K562 (cell line): Measurements from ENCODE around the gene LRRC10. TPM values are rescaled to one million over a fixed set of nuclear protein-coding genes. Genes with fewer than 3 reads are reported as not detected.

Experiments
- ATAC-seq: fragments of 200-7000 bp; cut with Tn5 transposase; 3 replicates; pipeline ENCODE4 v1.9.1; 2020; ENCODE audit warnings: moderate library complexity
- BruUV-seq: library from RNA; stranded (reverse); fragments of 400-500 nt; replicated peaks from 2 replicates; lab custom pipeline; 2021; lab: Mats Ljungman, UMichigan
- CTCF ChIA-PET: fragments of 300-600 bp; formaldehyde crosslinking; extraction: SDS; loops from one replicate; lab custom pipeline; 2021; ENCODE audit warnings: low intra/inter-chr PET ratio; lab: Yijun Ruan, JAX
- POLR2A ChIA-PET: fragments of 300-600, 350-650 bp; sonication (Branson Sonifier 250); formaldehyde crosslinking; extraction: SDS; loops from one replicate; lab custom pipeline; 2021; ENCODE audit warnings: antibody characterized with exemption, inconsistent platforms; lab: Yijun Ruan, JAX
- DNase-seq, 4 experiments: peaks; one replicate each; pipeline versions ENCODE4 v3.0.0 to v3.0.0-alpha.2; 2011 to 2018; ENCODE audit warnings: low spot score in 3 of 4, mixed read lengths in 3 of 4; ENCODE audit errors: extremely low read depth in 1 of 4
- FAIRE-seq: peaks from 2 replicates; lab custom pipeline; 2011; peaks lifted over from hg19 to GRCh38; lab: Jason Lieb, UNC
- H2AFZ ChIP-seq: 2 replicates; pipeline ENCODE4 v1.6.0; 2011; ENCODE audit warnings: low read depth, low read length, control low read depth, inconsistent platforms
- H3K27ac ChIP-seq: fragments of 200-600 bp; 3 replicates; pipeline ENCODE4 v1.8.0; 2011; ENCODE audit warnings: low read depth, mild to moderate bottlenecking, control low read depth, inconsistent platforms, low read length, moderate library complexity, mixed read lengths; ENCODE audit errors: extremely low read depth
- H3K27me3 ChIP-seq, 2 experiments: fragments of 300-600 bp in 1 of 2; 2 replicates in 1 of 2; 3 replicates in 1 of 2; pipeline versions ENCODE4 v1.6.0 to v1.8.0; 2011; ENCODE audit warnings: inconsistent platforms in 2 of 2, low read length in 2 of 2, mild to moderate bottlenecking in 1 of 2, mixed read lengths in 1 of 2, moderate library complexity in 1 of 2; ENCODE audit not compliant: control insufficient read depth in 2 of 2, insufficient read depth in 2 of 2
- H3K36me3 ChIP-seq: fragments of 300-600 bp; 3 replicates; pipeline ENCODE4 v1.8.0; 2011; ENCODE audit warnings: mild to moderate bottlenecking, low read length, inconsistent platforms; ENCODE audit not compliant: control insufficient read depth, insufficient read depth
- H3K4me1 ChIP-seq, 2 experiments: fragments of 200-600 bp in 1 of 2; replicated peaks in 1 of 2; 2 replicates in 1 of 2; 3 replicates in 1 of 2; pipeline versions ENCODE4 v1.5.1 to v1.8.0; 2011; ENCODE audit warnings: inconsistent platforms in 2 of 2, low read length in 2 of 2, mild to moderate bottlenecking in 1 of 2, mixed read lengths in 1 of 2, moderate library complexity in 1 of 2; ENCODE audit not compliant: control insufficient read depth in 2 of 2, insufficient read depth in 2 of 2
- H3K4me2 ChIP-seq: 2 replicates; pipeline ENCODE4 v1.6.1; 2011; ENCODE audit warnings: low read length, control low read depth, inconsistent platforms, mixed read lengths; ENCODE audit not compliant: insufficient read depth
- H3K4me3 ChIP-seq: fragments of 200-600 bp; sonication (generic), shearing (Covaris generic); 2 replicates; pipeline ENCODE4 v1.5.1; 2016; ENCODE audit warnings: control low read depth, inconsistent platforms
- H3K79me2 ChIP-seq: fragments of 200-600 bp; 3 replicates; pipeline ENCODE4 v1.8.0; 2011; ENCODE audit warnings: low read length, inconsistent platforms; ENCODE audit not compliant: control insufficient read depth, insufficient read depth
- H3K9ac ChIP-seq, 2 experiments: 2 replicates each; pipeline versions ENCODE4 v1.6.0 to v1.6.1; 2011; ENCODE audit warnings: low read depth in 2 of 2, low read length in 2 of 2, control low read depth in 1 of 2, inconsistent platforms in 1 of 2, mild to moderate bottlenecking in 1 of 2, mixed read lengths in 1 of 2; ENCODE audit not compliant: insufficient read depth in 1 of 2
- H3K9me1 ChIP-seq: one replicate; pipeline ENCODE4 v1.6.0; 2011; ENCODE audit warnings: inconsistent platforms, mild to moderate bottlenecking, low read length, moderate library complexity; ENCODE audit not compliant: control insufficient read depth, insufficient read depth
- H3K9me3 ChIP-seq: replicated peaks from 2 replicates; pipeline ENCODE4 v1.5.1; 2011; ENCODE audit warnings: low read depth, low read length, inconsistent platforms; ENCODE audit not compliant: control insufficient read depth, insufficient read depth
- H4K20me1 ChIP-seq: replicated peaks from 2 replicates; pipeline ENCODE4 v1.6.1; 2011; ENCODE audit warnings: low read length, inconsistent platforms, mixed read lengths; ENCODE audit not compliant: control insufficient read depth, insufficient read depth
- ARHGAP35 ChIP-seq: fragments of 450-650 bp; IDR thresholded peaks from 2 replicates; pipeline ENCODE4 v1.6.1; 2018; ENCODE audit not compliant: partially characterized antibody
- CBX3 ChIP-seq, 2 experiments: IDR thresholded peaks; 1 replicate in 1 of 2; 2 replicates in 1 of 2; pipeline ENCODE4 v1.6.1; 2012; ENCODE audit warnings: inconsistent platforms in 2 of 2, low read length in 2 of 2, borderline replicate concordance in 1 of 2, control low read depth in 1 of 2
- FOXM1 ChIP-seq, 2 experiments: fragments of 450-650 bp in 1 of 2; sonication (generic) in 1 of 2; formaldehyde crosslinking in 1 of 2; IDR thresholded peaks; 2 replicates each; pipeline versions ENCODE4 v1.6.1 to v1.9.0; 2017 to 2022; ENCODE audit warnings: low read depth in 2 of 2, mild to moderate bottlenecking in 2 of 2, missing genetic modification reagents in 1 of 2, moderate library complexity in 1 of 2
- POU5F1 ChIP-seq: fragments of 150-350 bp; IDR thresholded peaks from 2 replicates; pipeline ENCODE4 v1.6.1; 2014; ENCODE audit warnings: borderline replicate concordance, low read length, low read depth, mild to moderate bottlenecking; ENCODE audit not compliant: partially characterized antibody
- RFX5 ChIP-seq: IDR thresholded peaks from 2 replicates; pipeline ENCODE4 v1.6.1; 2011; ENCODE audit warnings: low read depth, mild to moderate bottlenecking, improper control_type of control experiment, low read length
- RREB1 ChIP-seq: fragments of 250-450 bp; sonication (Bioruptor Pico); IDR thresholded peaks from 2 replicates; pipeline ENCODE4 v1.4.0; 2020
- SRSF1 ChIP-seq: fragments of 200-400 bp; formaldehyde crosslinking; IDR thresholded peaks from 2 replicates; pipeline ENCODE4 v1.6.1; 2017; ENCODE audit warnings: mild to moderate bottlenecking, low read depth, low read length, moderate library complexity
- ZBTB8A ChIP-seq: fragments of 450-650 bp; IDR thresholded peaks from 2 replicates; pipeline ENCODE4 v1.6.1; 2018; ENCODE audit warnings: mild to moderate bottlenecking, moderate library complexity; ENCODE audit not compliant: partially characterized antibody
- WGBS: fragments of 100-300 bp; shearing (Covaris generic); methylation state at CpG from one replicate; pipeline ENCODE4 v1.1.6; 2016; ENCODE audit warnings: low coverage, mixed read lengths; ENCODE audit not compliant: insufficient coverage; ENCODE audit errors: missing lambda C conversion rate; 5-methylcytosine and 5-hydroxymethylcytosine counted together
- in situ Hi-C: fragments of 300-500 bp; cut with MboI; formaldehyde crosslinking; loops from 4 replicates; pipeline ENCODE4 v1.15.0; 2018; ENCODE audit warnings: inconsistent platforms, mixed read lengths
- intact Hi-C: fragments of 100-400 bp; cut with micrococcal nuclease; formaldehyde crosslinking; loops from 2 replicates; pipeline ENCODE4 v1.14.2; 2022
- polyA plus RNA-seq, 8 experiments: library from polyadenylated mRNA; depleted of rRNA in 4 of 8; stranded (reverse) in 5 of 8; unstranded in 3 of 8; fragments of >200 nt; fragmentation: Nextera tagmentation in 2 of 8; fragmentation: Illumina TruSeq in 1 of 8; extraction: Ambion mirVana in 2 of 8; extraction: Trizol in 1 of 8; gene quantifications; 2 replicates each; pipeline versions ENCODE4 v1.2.1 to v1.2.3, GENCODE V29; 2011 to 2014; ENCODE audit warnings: inconsistent platforms in 1 of 8, missing spikeins in 1 of 8
- total RNA-seq, 7 experiments: library from RNA; depleted of rRNA in 6 of 7; stranded (reverse); fragments of >200 nt in 6 of 7; fragmentation: Illumina TruSeq in 2 of 7; extraction: Trizol in 2 of 7; gene quantifications; 2 replicates each; pipeline versions ENCODE4 v1.2.1 to v1.2.3, GENCODE V29; 2011 to 2021; ENCODE audit warnings: low replicate concordance in 1 of 7
- TF ChIP-seq, protein P1 (sequence below): fragments of 450-650 bp; IDR thresholded peaks from 2 replicates; pipeline ENCODE4 v1.6.1; 2017; ENCODE audit warnings: antibody characterized with exemption
- TF ChIP-seq, protein P2 (sequence below): fragments of 450-650 bp; IDR thresholded peaks from 2 replicates; pipeline ENCODE4 v1.6.1; 2014; ENCODE audit warnings: low read depth, mild to moderate bottlenecking, moderate library complexity, borderline replicate concordance
- TF ChIP-seq, protein P3 (sequence below), 2 experiments: fragments of 450-650 bp in 1 of 2; sonication (generic) in 1 of 2; formaldehyde crosslinking; conservative IDR thresholded peaks; 2 replicates each; pipeline versions ENCODE4 v1.4.0 to v1.8.1; 2020 to 2022; ENCODE audit warnings: mild to moderate bottlenecking in 1 of 2, missing genetic modification reagents in 1 of 2

Gene LRRC10
- total and polyA plus RNA-seq, 9 of the 15 experiments (the other 6 are each of a cell fraction or from before 2014, with no cell fraction given): 0.09 TPM; not detected in 8

DNA sequence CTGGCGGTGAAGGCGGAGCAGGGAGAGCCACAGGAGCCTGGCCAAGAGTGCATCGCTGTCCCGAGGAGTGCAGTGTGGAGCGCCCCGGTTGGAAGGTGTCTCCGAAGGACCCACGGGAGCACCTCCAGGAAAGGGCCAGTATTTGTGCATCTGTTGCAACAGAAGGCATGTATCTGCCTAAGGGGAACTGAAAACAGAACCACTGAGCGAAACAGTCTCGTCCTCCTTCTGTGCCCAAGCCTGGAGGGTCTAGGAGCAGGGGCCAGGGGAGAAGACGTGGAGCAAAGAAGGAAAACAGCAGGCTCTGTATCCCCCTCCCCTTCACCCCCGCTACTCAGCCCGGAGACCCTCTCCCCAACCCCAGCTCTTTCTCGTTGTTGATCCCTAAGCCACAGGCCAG, 5.3 kb upstream of the LRRC10 start:
- no TSS peak for BruUV-seq
- ChIA-PET POLR2A (interaction anchor here (0.6 to 1.1 kb wide), 2 partner anchors 16 to 146 kb away, joined by 3 read pairs; partner anchors contain the start of gene FRS2), CTCF (no interaction called here)
- H3K4me3 ChIP-seq: no peak overlapping the region
- 36% methylated on average over 11 of the region's 14 CpGs for WGBS
- H3K79me2 ChIP-seq: no peaks in the 10 kb centered on the region
- H3K4me1 ChIP-seq: peaks cover 0 to 2% of the 10 kb centered on the region in 2 experiments; a peak in 3 of 5 replicates
- no peak for FAIRE-seq
- ATAC-seq: peak; percentile 59
- no peaks in the 10 kb centered on the region for H3K9me3 ChIP-seq
- H3K9ac ChIP-seq: peak overlapping the region in 1 of 2 experiments; percentile 56; a peak in 1 of 4 replicates
- intact Hi-C loops (no loop called here), in situ Hi-C loops (no loop called here)
- H2AFZ ChIP-seq: peak overlapping the region; percentile 53; the same call in 1 of the 2 replicates
- no peak for DNase-seq
- H3K9me1 ChIP-seq: no peaks in the 10 kb centered on the region
- H4K20me1 ChIP-seq: no peaks in the 10 kb centered on the region
- H3K4me2 ChIP-seq: peak overlapping the region; percentile 38; the same call in 1 of the 2 replicates
- no peaks in the 10 kb centered on the region for H3K36me3 ChIP-seq
- no peak overlapping the region for H3K27ac ChIP-seq
- H3K27me3 ChIP-seq: no peaks in the 10 kb centered on the region; a peak in 1 of 5 replicates
- TF ChIP-seq RFX5 (no peak), FOXM1 (IDR thresholded peaks at IDR 0.05; ENCODE audit: low read depth) (no peak), FOXM1 (CRISPR knock-in tag; IDR thresholded peaks at IDR 0.05; ENCODE audit: low read depth) (no peak), RREB1 (no peak), SRSF1 (no peak), ARHGAP35 (no peak), POU5F1 (no peak), ZBTB8A (no peak), CBX3 (IDR thresholded peaks at IDR 0.05; ENCODE audit: borderline replicate concordance in 1 of 2, low read length in 2 of 2) (no peak)
- TF ChIP-seq, protein P1, sequence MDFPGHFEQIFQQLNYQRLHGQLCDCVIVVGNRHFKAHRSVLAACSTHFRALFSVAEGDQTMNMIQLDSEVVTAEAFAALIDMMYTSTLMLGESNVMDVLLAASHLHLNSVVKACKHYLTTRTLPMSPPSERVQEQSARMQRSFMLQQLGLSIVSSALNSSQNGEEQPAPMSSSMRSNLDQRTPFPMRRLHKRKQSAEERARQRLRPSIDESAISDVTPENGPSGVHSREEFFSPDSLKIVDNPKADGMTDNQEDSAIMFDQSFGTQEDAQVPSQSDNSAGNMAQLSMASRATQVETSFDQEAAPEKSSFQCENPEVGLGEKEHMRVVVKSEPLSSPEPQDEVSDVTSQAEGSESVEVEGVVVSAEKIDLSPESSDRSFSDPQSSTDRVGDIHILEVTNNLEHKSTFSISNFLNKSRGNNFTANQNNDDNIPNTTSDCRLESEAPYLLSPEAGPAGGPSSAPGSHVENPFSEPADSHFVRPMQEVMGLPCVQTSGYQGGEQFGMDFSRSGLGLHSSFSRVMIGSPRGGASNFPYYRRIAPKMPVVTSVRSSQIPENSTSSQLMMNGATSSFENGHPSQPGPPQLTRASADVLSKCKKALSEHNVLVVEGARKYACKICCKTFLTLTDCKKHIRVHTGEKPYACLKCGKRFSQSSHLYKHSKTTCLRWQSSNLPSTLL: no peak
- TF ChIP-seq, protein P2, sequence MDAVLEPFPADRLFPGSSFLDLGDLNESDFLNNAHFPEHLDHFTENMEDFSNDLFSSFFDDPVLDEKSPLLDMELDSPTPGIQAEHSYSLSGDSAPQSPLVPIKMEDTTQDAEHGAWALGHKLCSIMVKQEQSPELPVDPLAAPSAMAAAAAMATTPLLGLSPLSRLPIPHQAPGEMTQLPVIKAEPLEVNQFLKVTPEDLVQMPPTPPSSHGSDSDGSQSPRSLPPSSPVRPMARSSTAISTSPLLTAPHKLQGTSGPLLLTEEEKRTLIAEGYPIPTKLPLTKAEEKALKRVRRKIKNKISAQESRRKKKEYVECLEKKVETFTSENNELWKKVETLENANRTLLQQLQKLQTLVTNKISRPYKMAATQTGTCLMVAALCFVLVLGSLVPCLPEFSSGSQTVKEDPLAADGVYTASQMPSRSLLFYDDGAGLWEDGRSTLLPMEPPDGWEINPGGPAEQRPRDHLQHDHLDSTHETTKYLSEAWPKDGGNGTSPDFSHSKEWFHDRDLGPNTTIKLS: no peak
- TF ChIP-seq, protein P3, sequence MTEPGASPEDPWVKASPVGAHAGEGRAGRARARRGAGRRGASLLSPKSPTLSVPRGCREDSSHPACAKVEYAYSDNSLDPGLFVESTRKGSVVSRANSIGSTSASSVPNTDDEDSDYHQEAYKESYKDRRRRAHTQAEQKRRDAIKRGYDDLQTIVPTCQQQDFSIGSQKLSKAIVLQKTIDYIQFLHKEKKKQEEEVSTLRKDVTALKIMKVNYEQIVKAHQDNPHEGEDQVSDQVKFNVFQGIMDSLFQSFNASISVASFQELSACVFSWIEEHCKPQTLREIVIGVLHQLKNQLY (CRISPR knock-in tag; conservative IDR thresholded peaks at IDR 0.05): no peak
